Pancreas (tissue), 10 donors: ENCODE data around the gene ST6GALNAC3. TPM values are rescaled to one million over a fixed set of nuclear protein-coding genes. Genes with fewer than 3 reads are reported as not detected.
A peak's percentile ranks its signal among the peaks of the same experiment; 100 is the strongest.

ENCODE experiments used
- ATAC-seq, 4 donors: fragments of 200-7000 bp; cut with Tn5 transposase; one replicate each; pipeline versions ENCODE4 v1.8.0 to v1.9.1; 2020; ENCODE audit warnings: mild to moderate bottlenecking in 4 of 4, moderate library complexity in 4 of 4
- DNase-seq, 6 donors: peaks; one replicate each; pipeline ENCODE4 v3.0.0-alpha.2; 2020
- FAIRE-seq: peaks from 2 replicates; lab custom pipeline; 2012; peaks lifted over from hg19 to GRCh38; lab: Jason Lieb, UNC
- H3K27ac ChIP-seq, 4 donors: fragments of 200-600 bp; sonication (generic); 1 replicate in 3 of 4; 2 replicates in 1 of 4; pipeline versions ENCODE4 v1.5.0 to v1.8.0; 2020
- H3K27me3 ChIP-seq, 4 donors: fragments of 200-600 bp; one replicate each; pipeline ENCODE4 v1.8.0; 2021
- H3K36me3 ChIP-seq, 3 donors: fragments of 200-600 bp; sonication (generic) in 1 of 3; one replicate each; pipeline versions ENCODE4 v1.5.0 to v1.8.0; 2020 to 2021
- H3K4me1 ChIP-seq, 3 donors: fragments of 200-600 bp; one replicate each; pipeline ENCODE4 v1.8.0; 2021
- H3K4me3 ChIP-seq, 4 donors: fragments of 200-600 bp; sonication (generic) in 2 of 4; one replicate each; pipeline versions ENCODE4 v1.5.0 to v1.8.0; 2020 to 2021
- H3K9me3 ChIP-seq, 4 donors: fragments of 200-600 bp; one replicate each; pipeline ENCODE4 v1.8.0; 2021
- WGBS, 2 donors: extraction: QIAGEN DNeasy Blood & Tissue Kit; methylation state at CpG; one replicate each; pipeline ENCODE4 v1.1.7; 2013; 5-methylcytosine and 5-hydroxymethylcytosine counted together
- intact Hi-C, 3 donors: fragments of 100-400 bp; cut with DNase I; formaldehyde crosslinking; loops; one replicate each; pipeline versions ENCODE4 v1.11.1 to v1.14.2; 2022
- polyA plus RNA-seq, 2 donors: library from polyadenylated mRNA; stranded (reverse); fragments of 200-250 nt; gene quantifications; one replicate each; pipeline ENCODE4 v1.2.3, GENCODE V29; 2013
- total RNA-seq, 6 donors: library from RNA; stranded (reverse); fragmentation: NEBNext Ultra II Directional in 4 of 6; extraction: Animal tissue kit (Norgen Biotek cat#: 25700) in 4 of 6; gene quantifications; one replicate each; pipeline versions ENCODE4 v1.2.1 to v1.2.4, GENCODE V29; 2021 to 2023
- TF ChIP-seq, protein P1 (sequence below), 4 donors: fragments of 200-600 bp; sonication (generic) in 3 of 4; IDR thresholded peaks; one replicate each; pipeline versions ENCODE4 v1.5.0 to v1.8.0; 2021; ENCODE audit warnings: antibody characterized with exemption in 4 of 4
- donor health status: healthy with polysubstance abuse.
- donor health status: DM: no; HTN: no; CAD: no; lungs with moderate emphysema.
- donor health status: DM: no; HTN: no; CAD: no.
- donor health status: control.
- donor health status: control.
- donor health status: Bipolar disorder and iron deficiency.
- donor health status: DM: yes; HTN: yes; CAD: no.
- donor health status: DM: no; HTN: no; CAD: no.
- donor health status: DM: no; HTN: no; CAD: no.
- donor health status: DM: yes; HTN: yes; CAD: no.

ST6GALNAC3 gene
- total and polyA plus RNA-seq, 8 donors = 0.35 to 2.0 (median 0.80) TPM

DNA sequence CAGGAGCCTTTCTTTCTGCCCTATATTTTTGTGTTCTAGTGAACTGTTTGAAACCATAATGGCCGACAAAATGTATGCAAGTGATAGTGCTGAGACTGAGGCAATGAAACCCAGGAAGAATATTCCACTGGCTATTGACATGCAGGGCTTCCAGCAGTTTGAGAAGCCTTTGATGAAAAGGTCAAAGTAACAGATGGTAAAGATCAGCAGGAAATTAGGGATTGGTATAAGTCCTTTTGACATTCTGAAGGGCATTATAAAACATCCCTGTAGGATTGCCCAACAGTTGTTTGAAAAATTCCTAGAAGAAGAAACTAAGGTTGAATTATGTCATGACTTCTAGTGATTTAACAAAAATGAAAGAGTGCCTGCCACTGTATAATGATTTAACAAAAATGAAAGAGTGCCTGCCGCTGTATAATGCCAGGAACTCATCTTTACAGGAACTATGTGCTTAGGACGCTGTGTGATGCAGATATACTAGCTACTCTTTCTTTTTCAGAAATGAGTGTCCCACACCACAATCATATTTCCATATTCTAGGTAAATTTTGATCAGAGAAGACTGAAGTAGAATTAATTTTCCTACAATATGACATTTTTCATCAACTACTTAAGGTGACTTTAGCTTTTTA lies 508.8 kb downstream of the ST6GALNAC3 start:
- WGBS, 2 donors = 92% methylated on average over 3 of the region's 3 CpGs
- ATAC-seq (no peak), FAIRE-seq (no peak), DNase-seq (no peak)
- TF ChIP-seq, protein P1, sequence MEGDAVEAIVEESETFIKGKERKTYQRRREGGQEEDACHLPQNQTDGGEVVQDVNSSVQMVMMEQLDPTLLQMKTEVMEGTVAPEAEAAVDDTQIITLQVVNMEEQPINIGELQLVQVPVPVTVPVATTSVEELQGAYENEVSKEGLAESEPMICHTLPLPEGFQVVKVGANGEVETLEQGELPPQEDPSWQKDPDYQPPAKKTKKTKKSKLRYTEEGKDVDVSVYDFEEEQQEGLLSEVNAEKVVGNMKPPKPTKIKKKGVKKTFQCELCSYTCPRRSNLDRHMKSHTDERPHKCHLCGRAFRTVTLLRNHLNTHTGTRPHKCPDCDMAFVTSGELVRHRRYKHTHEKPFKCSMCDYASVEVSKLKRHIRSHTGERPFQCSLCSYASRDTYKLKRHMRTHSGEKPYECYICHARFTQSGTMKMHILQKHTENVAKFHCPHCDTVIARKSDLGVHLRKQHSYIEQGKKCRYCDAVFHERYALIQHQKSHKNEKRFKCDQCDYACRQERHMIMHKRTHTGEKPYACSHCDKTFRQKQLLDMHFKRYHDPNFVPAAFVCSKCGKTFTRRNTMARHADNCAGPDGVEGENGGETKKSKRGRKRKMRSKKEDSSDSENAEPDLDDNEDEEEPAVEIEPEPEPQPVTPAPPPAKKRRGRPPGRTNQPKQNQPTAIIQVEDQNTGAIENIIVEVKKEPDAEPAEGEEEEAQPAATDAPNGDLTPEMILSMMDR (IDR thresholded peaks at IDR 0.05) = no peak
- H3K27ac ChIP-seq = no peak overlapping the region
- no peaks in the 10 kb centered on the region for H3K27me3 ChIP-seq
- intact Hi-C loops = no loop called here
- H3K36me3 ChIP-seq = no peaks in the 10 kb centered on the region
- H3K4me1 ChIP-seq = no peaks in the 10 kb centered on the region
- H3K4me3 ChIP-seq = no peak overlapping the region
- no peaks in the 10 kb centered on the region for H3K9me3 ChIP-seq

DNA sequence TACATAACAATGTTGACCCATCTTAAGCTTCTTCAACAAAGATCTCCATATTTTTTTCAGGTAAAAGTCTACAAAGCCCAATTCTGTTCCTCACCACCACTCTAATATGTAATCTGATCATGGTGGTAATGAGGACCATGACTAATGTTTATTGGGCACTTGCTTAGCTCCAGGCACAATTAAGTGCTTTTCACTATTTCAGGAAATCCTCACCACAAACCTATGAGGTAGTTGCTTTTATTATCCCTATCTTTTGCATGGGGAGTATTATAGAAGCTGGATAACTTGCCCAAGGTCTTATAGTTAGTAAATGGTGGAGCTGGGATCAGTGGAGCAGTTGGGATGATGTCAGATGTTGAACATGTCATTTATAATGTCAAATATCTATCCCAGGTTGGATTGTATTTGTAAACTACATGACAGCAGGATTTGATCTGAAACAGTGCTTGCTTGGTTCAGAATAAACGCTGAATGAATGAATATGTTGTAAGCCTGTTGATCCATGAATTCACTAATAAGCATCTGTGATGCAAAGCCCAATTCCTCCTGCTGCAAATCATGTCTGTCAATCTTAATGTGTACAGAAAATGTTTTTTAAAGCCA lies 509.4 kb downstream of the ST6GALNAC3 start:
- Histone ChIP-seq H3K27ac (no peak overlapping the region), H3K36me3 (no peaks in the 10 kb centered on the region), H3K9me3 (no peaks in the 10 kb centered on the region), H3K27me3 (no peaks in the 10 kb centered on the region), H3K4me1 (no peaks in the 10 kb centered on the region), H3K4me3 (no peak overlapping the region)
- ATAC-seq (no peak), FAIRE-seq (no peak), DNase-seq (no peak)
- intact Hi-C loops = no loop called here
- TF ChIP-seq, protein P1 (IDR thresholded peaks at IDR 0.05) = no peak
- WGBS, 2 donors = 77 to 85% methylated on average over 1 of the region's 1 CpG

DNA sequence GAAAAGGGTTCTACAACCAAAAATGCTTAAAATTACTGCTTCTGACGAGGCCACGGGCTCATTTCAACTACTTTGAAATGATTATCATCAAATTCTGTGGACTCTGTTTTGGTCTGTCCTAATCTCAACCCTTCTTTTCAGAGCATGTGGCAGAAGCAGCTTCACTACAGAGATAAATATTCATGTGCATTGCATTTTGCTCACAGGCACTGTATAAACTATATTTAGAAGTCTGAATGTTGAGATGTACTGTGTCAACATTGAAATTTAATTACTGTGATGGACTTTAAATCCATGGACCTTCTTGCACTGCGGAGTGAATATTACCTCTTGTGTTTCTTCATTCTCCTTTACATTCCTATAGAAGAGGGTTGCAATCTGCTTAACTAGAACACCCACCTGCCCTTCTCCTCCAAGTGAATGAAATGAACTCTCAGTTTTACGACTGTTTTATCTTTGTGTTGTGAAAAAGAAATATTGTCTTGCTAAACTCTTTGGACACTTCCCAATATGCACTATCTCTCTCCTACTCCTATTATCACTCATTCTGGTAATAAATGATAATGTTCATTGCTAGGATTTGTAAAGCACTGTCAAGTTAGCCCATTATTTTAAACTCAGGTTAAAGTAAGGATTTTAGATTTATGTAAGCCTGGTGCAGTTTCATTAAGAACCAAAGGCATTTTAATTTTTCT lies 511.6 kb downstream of the ST6GALNAC3 start:
- no peak overlapping the region for H3K27ac ChIP-seq
- no peaks in the 10 kb centered on the region for H3K4me1 ChIP-seq
- FAIRE-seq = no peak
- 55 to 65% methylated on average over 4 of the region's 4 CpGs for whole genome bisulfite sequencing, 2 donors
- DNase-seq = no peak
- no peaks in the 10 kb centered on the region for H3K9me3 ChIP-seq
- TF ChIP-seq, protein P1 (IDR thresholded peaks at IDR 0.05) = no peak
- H3K36me3 ChIP-seq = no peaks in the 10 kb centered on the region
- intact Hi-C loops = no loop called here
- no peak for ATAC-seq
- H3K4me3 ChIP-seq = no peak overlapping the region
- H3K27me3 ChIP-seq = no peaks in the 10 kb centered on the region

DNA sequence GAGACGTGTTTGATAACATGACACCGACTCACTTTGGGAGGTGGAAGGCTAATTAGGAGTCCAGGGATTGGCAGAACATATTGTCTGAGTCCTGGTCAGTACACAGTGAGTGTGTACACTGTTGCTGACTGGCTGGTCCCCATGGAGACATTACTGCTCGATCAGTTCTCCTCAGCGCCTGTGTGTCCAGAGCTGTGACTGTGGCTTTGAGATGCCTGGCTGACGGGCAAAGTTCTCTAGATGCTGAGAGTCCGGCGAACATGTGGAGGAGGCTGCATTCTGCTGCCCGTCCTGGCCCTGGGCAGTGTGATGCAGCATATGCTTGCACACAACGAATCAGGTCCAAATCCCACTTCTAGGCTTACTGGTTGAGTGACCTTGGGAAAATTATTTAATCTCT lies 512.7 kb downstream of the ST6GALNAC3 start:
- FAIRE-seq = no peak
- TF ChIP-seq, protein P1 (IDR thresholded peaks at IDR 0.05) = no peak

More for the DNA sequence above, 512.7 kb downstream of the ST6GALNAC3 start:
- H3K9me3 ChIP-seq = no peaks in the 10 kb centered on the region
- H3K4me1 ChIP-seq = no peaks in the 10 kb centered on the region
- no peaks in the 10 kb centered on the region for H3K36me3 ChIP-seq
- H3K4me3 ChIP-seq = no peak overlapping the region
- ATAC-seq = peak in 2 of 4 donors; percentile 59 to 66
- 76 to 80% methylated on average over 9 of the region's 9 CpGs for WGBS, 2 donors
- intact Hi-C loops = no loop called here
- DNase-seq = no peak
- no peak overlapping the region for H3K27ac ChIP-seq
- no peaks in the 10 kb centered on the region for H3K27me3 ChIP-seq
